NCI-H2227 (cell line): Measurements from ENCODE around the gene MEF2C.
"Not testable (repeated sequence)": the region's sequence is repeated elsewhere in the genome, so short reads cannot be mapped to it uniquely, and the experiment has no call there.

ENCODE experiments used
- DNase-seq: peaks from one replicate; lab custom pipeline; 2025; ENCODE audit not compliant: unreplicated experiment; lab: John Stamatoyannopoulos, UW

Gene MEF2C

DNA sequence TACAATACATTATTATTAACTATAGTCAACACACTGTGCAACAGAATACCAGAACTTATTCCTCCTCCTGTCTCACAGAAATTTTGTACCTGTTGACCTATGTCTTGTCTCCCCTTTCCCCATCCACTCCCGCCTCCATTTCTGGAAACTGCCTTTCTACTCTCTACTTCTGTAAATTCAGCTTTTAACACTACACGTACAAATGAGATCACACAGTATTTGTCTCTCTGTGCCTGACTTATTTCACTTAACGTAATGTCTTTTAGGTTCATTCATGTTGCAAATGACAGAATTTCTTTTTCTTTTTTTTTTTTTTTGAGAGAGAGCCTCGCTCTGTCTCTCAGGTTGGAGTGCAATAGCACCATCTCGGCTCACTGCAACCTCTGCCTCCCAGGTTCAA, 19.5 kb downstream of the MEF2C start:
- no peak for DNase-seq

DNA sequence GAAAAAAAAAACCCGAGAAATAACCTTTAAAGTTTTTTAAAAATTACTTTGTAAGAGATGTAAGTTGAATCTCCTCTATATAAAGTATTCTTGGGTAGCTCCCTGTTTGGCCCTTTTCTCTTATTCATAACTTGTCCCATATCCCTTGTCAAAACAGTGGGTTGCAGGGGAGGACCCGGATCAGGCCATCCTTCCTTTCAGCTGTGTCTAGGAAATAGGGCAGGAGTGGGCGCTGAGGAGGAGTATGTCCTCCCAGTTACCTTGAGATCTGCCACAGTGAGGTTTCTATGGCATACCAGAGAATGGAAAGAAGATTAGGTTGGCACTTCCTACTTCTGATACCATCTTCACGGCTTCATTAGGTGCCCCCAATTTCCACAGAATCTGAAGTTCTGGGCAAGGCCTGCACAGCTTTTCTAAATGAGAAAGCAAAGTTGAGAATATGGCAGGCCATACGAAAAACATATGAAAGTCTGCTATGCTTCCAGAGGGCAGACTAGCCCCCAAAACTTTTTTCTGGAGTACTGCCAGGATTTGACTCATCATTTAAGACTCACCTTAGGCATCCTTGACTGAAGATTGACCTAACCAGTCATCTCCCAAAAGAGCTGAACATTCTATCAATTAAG, 20.3 kb downstream of the MEF2C start:
- no peak for DNase-seq

DNA sequence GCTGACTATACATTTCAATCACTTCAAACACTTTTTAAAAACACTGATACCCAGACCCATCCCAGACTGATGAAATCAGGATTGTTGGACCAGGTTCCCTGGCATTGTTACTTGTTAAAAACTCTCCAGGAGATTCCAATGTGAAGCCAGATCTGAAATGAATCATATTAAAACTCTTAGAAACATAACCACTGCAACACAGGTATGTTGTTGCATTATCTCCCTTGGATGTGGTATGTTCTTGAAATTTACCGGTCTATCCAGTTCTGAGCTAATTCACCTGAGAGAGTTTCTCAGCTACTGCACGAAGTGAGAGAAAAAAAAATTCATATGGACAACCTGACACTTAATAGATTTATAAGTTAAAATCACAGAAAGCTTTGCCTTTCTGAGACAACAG, 21.8 kb downstream of the MEF2C start:
- no peak for DNase-seq

DNA sequence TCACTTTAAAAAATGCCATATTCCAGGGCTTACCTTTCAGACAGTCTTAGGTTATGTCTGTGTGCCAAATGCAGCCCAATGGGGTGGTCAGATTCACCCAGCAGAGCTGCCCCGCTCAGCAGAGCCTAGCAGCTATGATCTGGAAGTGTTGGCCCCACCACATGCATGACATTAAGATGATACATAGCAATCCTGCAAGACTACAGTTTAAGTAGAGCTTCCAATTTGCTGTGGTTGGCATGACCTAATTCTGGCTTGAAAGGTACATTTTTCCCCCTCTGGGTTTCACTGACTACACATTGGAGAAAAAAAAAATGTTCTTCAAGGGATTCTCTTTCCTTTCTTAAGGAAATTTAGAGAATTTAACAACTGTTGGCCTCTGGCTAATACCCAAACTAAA, 22.5 kb downstream of the MEF2C start:
- DNase-seq = no peak

DNA sequence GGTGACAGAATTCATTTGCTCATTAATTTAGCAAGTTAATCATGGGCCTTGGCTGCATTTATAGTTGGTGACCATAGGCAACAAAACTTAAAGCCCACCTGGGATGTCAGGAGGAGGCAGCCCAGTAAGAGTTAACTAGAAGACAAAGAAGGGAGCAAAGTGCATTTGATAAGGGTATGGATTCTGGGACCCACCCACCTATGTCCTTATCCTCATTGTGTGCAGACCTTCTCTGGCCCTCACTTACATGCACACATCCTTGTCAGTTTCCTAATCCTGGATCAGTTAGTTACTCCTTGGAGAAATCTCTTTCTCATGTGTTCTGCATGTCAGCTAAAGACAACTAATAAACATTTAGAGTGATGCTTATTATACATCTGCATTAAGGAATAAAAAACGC, 24.6 kb downstream of the MEF2C start:
- no peak for DNase-seq

DNA sequence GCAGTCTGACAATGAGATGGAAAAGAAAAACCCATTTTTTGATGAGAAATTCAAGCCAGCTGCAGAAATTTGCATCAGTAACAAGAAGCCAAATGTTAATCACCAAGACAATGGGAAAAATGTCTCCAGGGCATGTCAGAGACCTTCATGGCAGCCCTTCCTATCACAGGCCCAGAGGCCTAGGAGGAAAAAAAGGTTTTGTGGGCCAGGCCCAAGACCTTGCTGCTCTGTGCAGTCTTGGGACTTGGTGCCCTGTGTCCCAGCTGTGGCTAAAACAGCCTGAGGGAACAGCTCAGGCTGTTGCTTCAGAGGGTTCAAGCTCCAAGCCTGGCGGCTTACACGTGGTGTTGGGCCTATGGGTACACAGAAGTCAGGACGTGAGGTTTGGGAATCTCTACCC, 26.6 kb downstream of the MEF2C start:
- not testable (repeated sequence) for DNase-seq

DNA sequence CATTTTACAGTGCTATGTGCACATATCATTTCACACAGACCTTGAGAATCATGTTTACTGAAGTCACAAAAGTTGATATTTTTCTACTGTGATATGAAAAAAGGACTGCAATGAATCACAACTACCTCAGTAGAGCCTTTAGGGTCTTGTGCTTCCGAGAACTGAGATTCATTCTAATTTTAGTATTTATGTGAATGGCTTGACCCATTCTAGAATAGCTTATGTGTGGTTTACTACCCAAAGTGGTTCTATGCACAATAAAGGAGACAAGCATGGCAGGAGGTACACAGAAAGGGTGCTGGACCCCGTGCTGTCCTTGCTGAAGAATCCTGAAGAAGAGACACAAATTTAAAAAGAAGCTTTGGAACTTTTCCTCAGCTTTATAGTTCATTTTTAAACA, 28.2 kb downstream of the MEF2C start:
- no peak for DNase-seq

DNA sequence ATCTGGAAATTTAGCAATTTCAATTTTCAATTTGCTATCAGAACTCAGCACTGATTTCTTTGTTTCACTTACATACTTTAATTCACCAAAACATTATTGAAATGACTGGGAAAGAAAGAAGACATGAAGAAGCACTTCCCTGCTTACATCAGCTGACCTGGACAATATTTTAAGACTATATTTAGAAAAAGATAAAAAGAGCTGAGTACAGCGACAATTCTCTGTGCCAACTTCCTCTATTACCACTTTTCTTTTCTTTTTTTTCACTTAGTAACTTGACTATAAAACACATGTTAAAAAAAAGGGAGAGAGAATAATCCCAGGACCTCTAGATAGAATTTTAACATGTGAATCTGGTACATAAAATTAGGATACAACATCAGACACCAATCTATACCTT, 35.6 kb downstream of the MEF2C start:
- DNase-seq = no peak

DNA sequence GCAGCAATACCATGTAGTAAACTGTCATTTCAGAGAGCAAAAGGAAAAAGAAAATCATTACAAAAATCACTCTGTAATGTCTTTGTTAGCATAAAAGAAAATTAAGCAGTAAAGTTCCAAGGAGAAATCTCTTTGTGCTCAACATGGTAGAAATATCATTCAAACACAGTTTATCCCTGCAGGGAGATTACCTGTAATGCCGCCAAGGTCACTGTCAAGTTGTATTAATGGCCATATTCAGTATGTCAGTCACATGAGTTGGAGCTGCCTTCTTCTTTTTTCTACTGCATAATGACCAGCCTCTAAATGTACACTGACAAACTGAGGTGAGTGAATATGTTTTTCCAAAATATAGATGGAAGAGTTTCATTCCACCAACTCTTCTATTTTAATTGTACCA, 36.5 kb downstream of the MEF2C start:
- DNase-seq = peak; percentile 11

DNA sequence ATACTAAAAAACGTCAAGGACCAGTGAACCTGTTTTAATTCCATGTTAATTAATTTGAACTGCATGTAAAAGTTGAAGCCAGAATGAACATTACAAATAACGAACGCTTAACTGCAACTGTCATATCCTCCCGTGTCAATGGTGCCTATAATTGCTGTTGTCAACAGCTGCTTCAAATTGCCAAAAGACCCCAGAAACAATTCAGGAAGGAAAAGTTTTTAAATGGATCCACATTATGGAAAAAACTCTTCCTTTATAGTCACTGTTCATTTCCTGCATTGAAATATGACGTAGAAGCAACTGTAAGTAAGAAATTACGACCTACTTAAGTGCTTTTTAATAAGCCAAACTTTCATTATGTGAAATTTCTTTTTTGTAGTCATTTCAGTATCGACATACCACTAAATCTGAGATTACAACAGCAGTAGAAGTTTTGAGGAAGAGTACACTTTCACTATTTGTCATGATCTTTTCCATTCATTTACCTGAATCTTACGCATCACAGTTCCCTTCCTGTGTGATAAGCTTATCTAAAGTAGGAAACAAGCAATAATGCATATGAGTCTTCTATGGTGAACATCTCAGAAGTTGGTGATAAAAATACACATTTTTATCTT, 37.8 kb downstream of the MEF2C start:
- DNase-seq = no peak

DNA sequence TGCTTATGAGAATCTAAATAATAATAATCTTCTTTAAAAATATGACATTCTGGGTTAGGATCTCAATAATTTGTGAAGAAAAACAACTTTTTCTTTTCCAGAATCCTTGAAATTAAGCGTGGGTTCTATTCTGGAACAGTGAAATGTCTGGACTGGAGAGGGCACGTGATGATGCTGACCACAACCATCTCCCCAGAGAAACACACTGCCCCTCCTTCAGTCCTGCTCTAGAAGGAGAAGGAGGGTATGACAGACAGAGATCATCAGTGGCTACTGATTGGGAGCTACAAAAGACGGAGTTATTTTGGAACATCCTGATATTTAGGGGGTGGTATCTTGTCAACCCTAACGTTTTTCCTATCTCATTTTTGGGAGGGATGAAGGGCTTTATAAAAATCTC, 40.2 kb downstream of the MEF2C start:
- no peak for DNase-seq

DNA sequence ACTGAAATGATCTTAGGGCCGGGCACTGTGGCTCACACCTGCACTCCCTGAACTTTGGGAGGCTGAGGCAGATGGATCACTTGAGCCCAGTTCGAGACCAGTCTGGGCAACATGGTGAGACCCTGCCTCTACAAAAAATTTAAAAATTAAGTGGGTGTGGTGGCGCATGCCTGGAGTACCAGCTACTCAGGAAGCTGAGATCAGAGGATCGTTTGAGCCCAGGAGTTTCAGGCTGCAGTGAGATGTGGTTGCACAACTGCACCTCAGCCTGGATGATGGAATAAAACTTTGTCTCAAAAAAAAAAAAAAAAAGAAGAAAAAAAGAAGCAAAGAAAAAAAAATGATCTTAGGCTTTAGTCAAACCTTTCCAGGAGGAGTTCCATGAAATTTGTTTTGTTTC, 41.8 kb downstream of the MEF2C start:
- DNase-seq = no peak

DNA sequence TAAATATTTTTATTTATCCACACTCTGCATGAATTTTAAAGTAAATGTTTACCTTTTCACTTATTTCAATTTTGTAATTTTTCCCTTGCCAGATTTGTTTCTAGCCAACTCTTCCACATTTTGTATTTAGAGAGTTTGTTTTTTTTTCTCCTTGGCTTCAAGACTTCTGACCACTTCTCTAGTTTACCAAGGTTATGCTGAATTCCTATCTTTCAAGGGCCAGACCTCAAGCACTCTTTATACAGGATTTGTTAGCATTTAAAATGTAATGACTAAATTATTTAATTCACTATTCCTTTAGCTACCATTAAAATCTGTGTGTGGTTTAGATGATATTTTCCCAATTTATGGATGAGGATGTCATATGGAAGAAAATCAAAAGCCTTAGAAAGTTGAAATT, 42.5 kb downstream of the MEF2C start:
- DNase-seq = no peak

DNA sequence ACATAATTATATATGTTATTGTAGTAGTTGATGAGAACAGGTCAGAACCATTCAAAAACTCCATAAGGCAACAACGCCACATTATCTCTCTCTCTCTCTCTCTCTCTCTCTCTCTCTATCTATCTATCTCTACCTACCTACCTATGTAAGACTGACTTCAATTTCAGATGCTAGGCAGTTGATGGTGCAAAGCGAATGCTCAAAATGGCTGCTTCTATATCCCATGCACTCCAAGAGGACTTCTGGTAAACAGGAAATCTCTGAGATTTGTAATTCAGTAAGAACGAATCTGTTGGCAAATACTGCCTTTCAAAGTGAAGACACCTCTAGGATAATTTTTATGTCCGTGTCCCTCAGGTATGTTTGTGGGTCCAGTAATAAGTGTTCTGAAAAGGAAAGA, 43.7 kb downstream of the MEF2C start:
- DNase-seq = no peak

DNA sequence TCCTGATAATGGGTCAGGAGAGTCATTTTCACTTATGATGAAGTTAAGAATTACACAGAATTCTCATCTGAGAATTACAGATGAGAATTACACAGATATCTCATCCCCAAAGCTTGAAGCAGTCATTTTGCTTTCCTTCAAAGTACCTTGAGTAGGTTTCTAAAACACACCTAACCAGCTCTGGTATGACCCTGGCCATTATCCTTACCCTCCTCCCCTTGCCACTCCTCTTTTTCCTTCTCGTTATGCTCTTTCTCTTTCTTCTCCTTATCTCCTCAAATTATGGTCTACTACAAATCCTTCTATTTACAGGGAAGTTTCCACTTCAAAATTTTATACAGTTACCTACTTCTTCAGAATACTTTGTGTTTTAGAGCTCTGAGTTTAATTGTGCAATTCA, 44.5 kb downstream of the MEF2C start:
- DNase-seq = peak; percentile 3

DNA sequence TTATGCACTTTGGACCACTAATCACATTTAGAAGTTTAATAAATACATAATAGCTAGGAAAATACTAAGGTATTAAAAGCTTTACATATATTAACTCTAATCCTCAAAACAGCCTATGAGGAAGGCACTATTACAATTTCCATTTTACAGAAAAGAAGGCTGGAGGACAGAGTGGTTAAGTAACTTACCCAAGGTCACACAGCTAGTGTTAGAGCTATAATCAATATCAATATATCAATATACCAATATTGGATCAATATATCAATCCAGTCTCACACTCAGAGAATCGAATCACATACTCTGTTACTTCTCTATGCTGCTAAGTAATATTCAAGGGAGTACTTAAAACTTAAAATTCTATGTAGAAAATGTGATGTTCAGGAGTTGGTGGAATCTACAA, 45.2 kb downstream of the MEF2C start:
- DNase-seq = no peak

DNA sequence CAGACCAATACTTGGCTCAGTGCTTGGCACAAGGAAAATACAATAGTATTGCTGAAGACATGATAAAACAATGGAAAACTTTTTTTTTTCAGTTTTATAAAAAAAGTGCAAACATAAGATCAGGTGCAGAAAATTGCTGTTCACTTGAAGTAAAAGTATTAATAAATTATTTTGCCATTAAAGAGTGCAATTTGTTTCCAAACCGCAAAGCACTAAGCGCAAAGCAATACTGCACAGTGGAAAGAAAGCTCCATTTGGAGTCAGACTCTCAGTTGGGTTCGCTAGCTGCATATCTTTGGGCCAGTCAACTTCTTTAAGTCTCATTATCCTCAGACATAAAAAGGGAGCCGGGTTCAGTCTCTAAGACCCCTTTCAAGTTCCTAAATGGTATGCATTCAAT, 45.8 kb downstream of the MEF2C start:
- DNase-seq = no peak

DNA sequence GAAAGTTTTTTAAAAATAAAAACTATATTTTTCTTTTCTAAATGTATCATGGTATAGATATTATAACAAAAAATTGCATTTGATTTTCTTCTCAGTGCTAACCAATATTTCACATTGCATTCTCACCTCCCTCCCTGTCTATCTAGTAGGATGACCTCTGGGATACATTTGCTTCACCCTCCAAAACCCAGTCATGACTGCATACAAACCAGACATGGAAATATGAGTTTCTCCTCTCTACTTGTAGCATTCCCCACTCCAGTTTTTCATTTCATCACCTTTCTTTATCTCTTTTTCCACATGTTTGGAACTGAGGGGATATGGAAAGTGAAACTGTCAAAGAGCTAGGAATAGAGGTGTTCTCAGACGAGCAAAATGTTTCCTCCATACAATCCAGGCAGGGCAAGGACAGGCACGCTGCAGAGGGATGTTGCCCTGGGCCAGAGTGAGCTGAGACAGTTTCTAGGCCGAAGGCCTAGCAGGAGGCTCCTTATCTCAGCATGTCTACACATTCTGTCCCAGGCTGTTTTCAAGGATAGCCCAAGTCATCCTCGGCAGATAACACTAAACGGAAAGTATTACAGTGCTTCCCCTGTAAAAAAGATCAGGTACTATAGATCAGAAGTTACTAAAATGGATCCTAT, 46.7 kb downstream of the MEF2C start:
- no peak for DNase-seq

DNA sequence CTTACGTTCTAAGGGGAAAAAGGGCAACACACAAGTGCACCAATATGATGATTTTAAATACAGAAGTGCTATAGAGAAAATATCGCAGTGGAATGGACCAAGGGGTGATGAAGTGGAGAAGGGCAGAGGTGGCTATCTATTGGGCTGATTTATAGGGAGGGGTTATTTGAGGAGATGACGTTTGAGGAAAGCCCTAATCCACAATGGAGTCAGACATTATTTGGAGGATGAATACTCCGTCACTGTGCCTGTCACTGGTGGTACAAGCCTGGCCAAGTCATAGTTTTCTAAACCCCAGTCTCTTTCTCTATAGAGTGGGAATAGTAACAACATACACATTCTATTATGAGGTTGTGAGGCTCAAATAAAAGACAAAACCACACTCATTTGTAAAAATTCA, 48.5 kb downstream of the MEF2C start:
- no peak for DNase-seq

DNA sequence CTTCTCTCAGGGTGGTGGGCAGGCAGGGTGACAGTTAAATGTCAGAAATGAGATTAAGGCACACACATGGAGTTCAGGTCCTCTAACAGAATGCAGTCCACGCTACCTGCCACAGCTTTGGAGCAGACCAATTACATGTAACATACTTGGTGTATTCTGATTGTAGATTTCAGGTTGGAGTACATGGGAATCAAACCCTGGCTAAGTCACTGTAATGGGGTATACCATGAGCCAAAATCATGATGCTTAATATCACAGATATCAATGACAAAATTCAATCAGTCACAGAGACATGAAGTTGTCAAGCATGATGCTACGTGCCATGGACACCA, 48.9 kb downstream of the MEF2C start:
- DNase-seq = no peak

DNA sequence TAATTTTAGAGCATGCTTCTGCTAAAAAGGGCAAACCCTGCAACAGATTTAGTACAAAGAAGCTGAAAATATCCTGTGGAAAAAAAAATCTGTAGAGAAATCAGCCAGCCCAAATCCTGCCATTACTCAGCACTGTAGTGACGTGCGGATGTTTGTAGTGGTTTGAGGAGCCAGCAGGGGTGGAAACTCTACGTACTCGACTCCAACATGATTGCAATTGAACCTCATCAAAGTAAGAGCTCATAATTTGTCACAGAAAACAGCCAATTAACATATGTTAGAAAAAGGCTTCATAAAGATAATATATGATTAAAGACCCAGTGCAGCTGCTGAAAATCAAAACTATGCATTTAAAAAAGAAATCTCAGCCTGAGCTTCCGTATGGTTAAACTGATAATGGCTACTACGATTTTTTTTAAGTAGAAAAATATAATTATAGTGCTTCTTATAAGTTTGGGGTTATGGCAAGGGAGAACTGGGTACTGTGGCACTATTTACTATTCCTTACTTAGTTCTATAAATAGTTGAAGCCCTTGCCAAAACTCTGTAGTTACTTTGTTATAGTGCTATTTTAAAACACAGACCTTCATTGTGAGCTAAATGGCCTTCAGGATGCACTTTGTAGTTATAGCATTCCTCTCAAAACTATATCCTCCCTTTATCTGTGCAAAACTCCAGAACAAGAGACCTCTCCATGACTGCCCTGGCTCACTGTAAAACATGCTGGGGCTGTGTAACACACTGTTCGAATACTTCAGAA, 49.4 kb downstream of the MEF2C start:
- peak; percentile 27 for DNase-seq

DNA sequence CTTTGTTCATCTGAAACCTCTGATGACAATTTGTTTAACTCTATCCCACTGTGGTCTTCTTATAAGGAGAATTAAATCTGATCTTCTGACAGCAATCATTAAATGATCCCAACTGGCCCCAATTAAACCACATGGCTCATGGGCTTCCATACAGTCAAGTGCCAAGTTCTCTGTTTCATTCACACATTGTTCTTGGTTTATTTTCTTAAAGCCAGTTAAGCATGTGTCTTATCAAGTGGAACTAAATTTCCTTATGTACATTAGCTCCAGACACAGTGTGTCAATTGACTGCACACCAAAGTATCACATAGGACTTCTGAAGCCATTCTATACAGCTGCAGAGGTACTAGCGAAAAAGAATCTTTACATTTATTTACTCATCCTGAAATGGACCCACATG, 51.2 kb downstream of the MEF2C start:
- no peak for DNase-seq
